ENCODE results near the gene ASB13. TPM values are rescaled to one million over a fixed set of nuclear protein-coding genes. Genes with fewer than 3 reads are reported as not detected.

ASB13 gene
- total and polyA plus RNA-seq, 2 of the 13 experiments (the other 11 are each of a cell fraction or from before 2014, with no cell fraction given) = 9.3 to 15.4 TPM

GRCh38 chr10:5658871-5659618, 7.3 kb downstream of the ASB13 start (continued):
- TF ChIP-seq ZHX1 (CRISPR knock-in tag; IDR thresholded peaks at IDR 0.05; ENCODE audit: low read depth) (peak; percentile 72; the same call in 1 of the 2 replicates), ARNT2 (CRISPR knock-in tag; IDR thresholded peaks at IDR 0.05; ENCODE audit: low read depth) (peak; percentile 47; the same call in 1 of the 2 replicates), NFAT5 (CRISPR knock-in tag; IDR thresholded peaks at IDR 0.05) (0 out of 2 replicates have a peak, but pooled peaks have one; percentile 59), NFYB (CRISPR knock-in tag; IDR thresholded peaks at IDR 0.05) (peak; percentile 76)
